HepG2 (cell line): ENCODE data around the gene EPN2. TPM values are rescaled to one million over a fixed set of nuclear protein-coding genes. Genes with fewer than 3 reads are reported as not detected.
A peak's percentile ranks its signal among the peaks of the same experiment; 100 is the strongest.

ENCODE experiments used
- AHR ChIP-seq: IDR thresholded peaks from 2 replicates; pipeline ENCODE4 v1.6.1; 2018; ENCODE audit warnings: missing genetic modification reagents, missing compliant biosample characterization
- FOXK1 ChIP-seq: sonication (generic); formaldehyde crosslinking; IDR thresholded peaks from 2 replicates; pipeline ENCODE4 v1.4.0; 2020; ENCODE audit warnings: low read depth, missing genetic modification reagents, borderline replicate concordance
- KDM1A ChIP-seq: IDR thresholded peaks from 2 replicates; pipeline ENCODE4 v1.6.1; 2016; ENCODE audit warnings: missing compliant biosample characterization
- MTA3 ChIP-seq: sonication (generic); formaldehyde crosslinking; IDR thresholded peaks from 2 replicates; pipeline ENCODE4 v1.4.0; 2020; ENCODE audit warnings: missing genetic modification reagents
- MXD4 ChIP-seq: IDR thresholded peaks from 2 replicates; pipeline ENCODE4 v1.6.1; 2016; ENCODE audit warnings: mild to moderate bottlenecking, missing biosample characterization, missing genetic modification reagents
- PAX8 ChIP-seq: sonication (generic); formaldehyde crosslinking; IDR thresholded peaks from 2 replicates; pipeline ENCODE4 v1.8.0; 2022; ENCODE audit warnings: mild to moderate bottlenecking, missing genetic modification reagents, borderline replicate concordance
- PHF5A ChIP-seq: IDR thresholded peaks from one replicate; pipeline ENCODE4 v1.6.1; 2018; ENCODE audit warnings: low read depth, missing genetic modification reagents; ENCODE audit not compliant: unreplicated experiment
- RAD21 ChIP-seq: fragments of 450-650 bp; formaldehyde crosslinking; IDR thresholded peaks from 2 replicates; pipeline ENCODE4 v1.5.0; 2020; ENCODE audit warnings: mild to moderate bottlenecking
- SALL1 ChIP-seq: sonication (generic); formaldehyde crosslinking; IDR thresholded peaks from 2 replicates; pipeline ENCODE4 v1.8.0; 2022; ENCODE audit warnings: mild to moderate bottlenecking, missing genetic modification reagents
- SMC3 ChIP-seq: IDR thresholded peaks from 2 replicates; pipeline ENCODE4 v1.6.1; 2011; ENCODE audit warnings: low read length, improper control_type of control experiment
- ZKSCAN5 ChIP-seq: sonication (generic); formaldehyde crosslinking; IDR thresholded peaks from 2 replicates; pipeline ENCODE4 v1.5.1; 2020; ENCODE audit warnings: mild to moderate bottlenecking, missing genetic modification reagents
- ZNF552 ChIP-seq: sonication (generic); formaldehyde crosslinking; IDR thresholded peaks from 2 replicates; pipeline ENCODE4 v1.9.0; 2022; ENCODE audit warnings: missing genetic modification reagents, mild to moderate bottlenecking, borderline replicate concordance
- ZNF761 ChIP-seq: sonication (generic); formaldehyde crosslinking; conservative IDR thresholded peaks from 2 replicates; pipeline ENCODE4 v1.4.0; 2020; ENCODE audit warnings: mild to moderate bottlenecking, missing genetic modification reagents
- polyA plus RNA-seq, 8 experiments: library from polyadenylated mRNA; depleted of rRNA in 3 of 8; stranded (reverse) in 7 of 8; unstranded in 1 of 8; fragments of >200 nt; fragmentation: Illumina TruSeq in 4 of 8; extraction: Trizol in 4 of 8; gene quantifications; 2 replicates each; pipeline versions ENCODE4 v1.2.1 to v1.2.3, GENCODE V29; 2011 to 2016; ENCODE audit warnings: low read depth in 4 of 8, missing spikeins in 1 of 8, mixed read lengths in 1 of 8; ENCODE audit not compliant: insufficient read depth in 1 of 8
- total RNA-seq, 5 experiments: library from RNA; depleted of rRNA; stranded (reverse); fragments of >200 nt; fragmentation: Illumina TruSeq; extraction: Trizol; gene quantifications; 2 replicates each; pipeline ENCODE4 v1.2.3, GENCODE V29; 2016; ENCODE audit warnings: low read depth in 1 of 5
- TF ChIP-seq, protein P1 (sequence below): sonication (generic); formaldehyde crosslinking; IDR thresholded peaks from 2 replicates; pipeline ENCODE4 v1.4.0; 2020; ENCODE audit warnings: mild to moderate bottlenecking, missing genetic modification reagents
- TF ChIP-seq, protein P2 (sequence below): sonication (generic); formaldehyde crosslinking; IDR thresholded peaks from 2 replicates; pipeline ENCODE4 v1.5.0; 2020; ENCODE audit warnings: missing genetic modification reagents
- TF ChIP-seq, protein P3 (sequence below): sonication (generic); formaldehyde crosslinking; IDR thresholded peaks from 2 replicates; pipeline ENCODE4 v1.8.1; 2023; ENCODE audit warnings: mild to moderate bottlenecking, inconsistent platforms, moderate library complexity, missing genetic modification reagents, borderline replicate concordance
- TF ChIP-seq, protein P4 (sequence below), 2 experiments: IDR thresholded peaks; 2 replicates each; pipeline ENCODE4 v1.6.1; 2011 to 2012; ENCODE audit warnings: low read length in 2 of 2, borderline replicate concordance in 1 of 2, low read depth in 1 of 2, mild to moderate bottlenecking in 1 of 2, moderate library complexity in 1 of 2

EPN2 gene
- total and polyA plus RNA-seq, 2 of the 13 experiments (the other 11 are each of a cell fraction or from before 2014, with no cell fraction given), result 7.8 to 19.2 TPM

DNA sequence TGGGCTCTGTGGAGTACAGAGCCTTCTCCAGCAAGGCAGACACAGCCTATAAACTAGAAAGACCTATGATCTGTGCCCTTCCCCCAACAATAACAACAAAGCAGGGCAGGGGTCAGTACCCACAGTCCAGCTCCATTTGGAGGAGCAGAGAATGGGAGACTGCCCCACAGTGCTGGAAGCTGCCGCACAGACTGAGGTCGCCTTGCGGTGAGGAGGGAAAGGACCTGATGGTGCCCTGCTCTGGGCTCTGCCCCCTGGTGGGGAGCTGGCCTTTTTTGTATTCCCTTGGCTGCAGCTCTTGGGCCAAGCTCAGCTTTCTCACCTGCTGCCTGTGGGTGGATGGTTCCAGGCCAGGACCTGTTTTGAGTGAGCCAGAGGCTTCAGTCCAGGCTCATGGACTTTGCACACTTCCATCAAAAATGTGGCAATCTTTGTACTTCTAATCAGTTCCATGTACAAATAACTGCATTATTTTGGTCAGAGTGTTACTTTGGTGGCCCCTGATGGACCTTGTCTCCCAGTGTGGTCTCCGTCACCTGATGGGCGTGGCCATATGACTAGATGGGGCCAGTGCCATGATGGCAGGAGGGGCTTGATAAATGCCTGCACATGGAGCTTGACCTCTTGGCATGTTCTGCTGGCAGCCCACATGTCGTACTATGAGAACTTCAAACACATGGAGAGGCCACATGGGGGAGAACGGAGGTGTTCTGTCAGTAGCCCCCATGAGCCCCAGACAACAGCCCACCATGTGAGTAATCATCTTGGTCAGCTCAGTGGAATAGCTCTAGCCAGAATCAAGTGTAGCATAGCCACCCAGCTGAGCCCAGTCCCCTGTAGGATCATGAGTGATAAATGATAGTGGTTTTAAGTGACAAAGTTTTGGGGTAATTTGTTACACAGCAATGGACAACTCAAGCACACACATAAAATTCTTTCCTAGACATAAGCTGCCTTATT, 101.1 kb downstream of the EPN2 start (continued):
- TF ChIP-seq, protein P1, sequence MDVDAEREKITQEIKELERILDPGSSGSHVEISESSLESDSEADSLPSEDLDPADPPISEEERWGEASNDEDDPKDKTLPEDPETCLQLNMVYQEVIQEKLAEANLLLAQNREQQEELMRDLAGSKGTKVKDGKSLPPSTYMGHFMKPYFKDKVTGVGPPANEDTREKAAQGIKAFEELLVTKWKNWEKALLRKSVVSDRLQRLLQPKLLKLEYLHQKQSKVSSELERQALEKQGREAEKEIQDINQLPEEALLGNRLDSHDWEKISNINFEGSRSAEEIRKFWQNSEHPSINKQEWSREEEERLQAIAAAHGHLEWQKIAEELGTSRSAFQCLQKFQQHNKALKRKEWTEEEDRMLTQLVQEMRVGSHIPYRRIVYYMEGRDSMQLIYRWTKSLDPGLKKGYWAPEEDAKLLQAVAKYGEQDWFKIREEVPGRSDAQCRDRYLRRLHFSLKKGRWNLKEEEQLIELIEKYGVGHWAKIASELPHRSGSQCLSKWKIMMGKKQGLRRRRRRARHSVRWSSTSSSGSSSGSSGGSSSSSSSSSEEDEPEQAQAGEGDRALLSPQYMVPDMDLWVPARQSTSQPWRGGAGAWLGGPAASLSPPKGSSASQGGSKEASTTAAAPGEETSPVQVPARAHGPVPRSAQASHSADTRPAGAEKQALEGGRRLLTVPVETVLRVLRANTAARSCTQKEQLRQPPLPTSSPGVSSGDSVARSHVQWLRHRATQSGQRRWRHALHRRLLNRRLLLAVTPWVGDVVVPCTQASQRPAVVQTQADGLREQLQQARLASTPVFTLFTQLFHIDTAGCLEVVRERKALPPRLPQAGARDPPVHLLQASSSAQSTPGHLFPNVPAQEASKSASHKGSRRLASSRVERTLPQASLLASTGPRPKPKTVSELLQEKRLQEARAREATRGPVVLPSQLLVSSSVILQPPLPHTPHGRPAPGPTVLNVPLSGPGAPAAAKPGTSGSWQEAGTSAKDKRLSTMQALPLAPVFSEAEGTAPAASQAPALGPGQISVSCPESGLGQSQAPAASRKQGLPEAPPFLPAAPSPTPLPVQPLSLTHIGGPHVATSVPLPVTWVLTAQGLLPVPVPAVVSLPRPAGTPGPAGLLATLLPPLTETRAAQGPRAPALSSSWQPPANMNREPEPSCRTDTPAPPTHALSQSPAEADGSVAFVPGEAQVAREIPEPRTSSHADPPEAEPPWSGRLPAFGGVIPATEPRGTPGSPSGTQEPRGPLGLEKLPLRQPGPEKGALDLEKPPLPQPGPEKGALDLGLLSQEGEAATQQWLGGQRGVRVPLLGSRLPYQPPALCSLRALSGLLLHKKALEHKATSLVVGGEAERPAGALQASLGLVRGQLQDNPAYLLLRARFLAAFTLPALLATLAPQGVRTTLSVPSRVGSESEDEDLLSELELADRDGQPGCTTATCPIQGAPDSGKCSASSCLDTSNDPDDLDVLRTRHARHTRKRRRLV, result no peak
- TF ChIP-seq KDM1A (CRISPR knock-in tag) (no peak), RAD21 (CRISPR knock-in tag) (peak; percentile 94), SMC3 (peak; percentile 55), PHF5A (CRISPR knock-in tag) (peak; percentile 76), FOXK1 (CRISPR knock-in tag) (no peak), ZNF552 (CRISPR knock-in tag) (no peak), ZNF761 (no peak), PAX8 (no peak), SALL1 (CRISPR knock-in tag) (peak; percentile 95), MTA3 (CRISPR knock-in tag) (no peak), AHR (0 out of 2 replicates have a peak, but pooled peaks have one; percentile 33), ZKSCAN5 (no peak), MXD4 (0 out of 2 replicates have a peak, but pooled peaks have one; percentile 54)
- TF ChIP-seq, protein P2, sequence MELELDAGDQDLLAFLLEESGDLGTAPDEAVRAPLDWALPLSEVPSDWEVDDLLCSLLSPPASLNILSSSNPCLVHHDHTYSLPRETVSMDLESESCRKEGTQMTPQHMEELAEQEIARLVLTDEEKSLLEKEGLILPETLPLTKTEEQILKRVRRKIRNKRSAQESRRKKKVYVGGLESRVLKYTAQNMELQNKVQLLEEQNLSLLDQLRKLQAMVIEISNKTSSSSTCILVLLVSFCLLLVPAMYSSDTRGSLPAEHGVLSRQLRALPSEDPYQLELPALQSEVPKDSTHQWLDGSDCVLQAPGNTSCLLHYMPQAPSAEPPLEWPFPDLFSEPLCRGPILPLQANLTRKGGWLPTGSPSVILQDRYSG, result no peak
- TF ChIP-seq, protein P3, sequence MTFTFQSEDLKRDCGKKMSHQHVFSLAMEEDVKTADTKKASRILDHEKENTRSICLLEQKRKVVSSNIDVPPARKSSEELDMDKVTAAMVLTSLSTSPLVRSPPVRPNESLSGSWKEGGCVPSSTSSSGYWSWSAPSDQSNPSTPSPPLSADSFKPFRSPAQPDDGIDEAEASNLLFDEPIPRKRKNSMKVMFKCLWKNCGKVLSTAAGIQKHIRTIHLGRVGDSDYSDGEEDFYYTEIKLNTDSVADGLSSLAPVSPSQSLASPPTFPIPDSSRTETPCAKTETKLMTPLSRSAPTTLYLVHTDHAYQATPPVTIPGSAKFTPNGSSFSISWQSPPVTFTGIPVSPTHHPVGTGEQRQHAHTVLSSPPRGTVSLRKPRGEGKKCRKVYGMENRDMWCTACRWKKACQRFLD, result no peak
- TF ChIP-seq, protein P4, sequence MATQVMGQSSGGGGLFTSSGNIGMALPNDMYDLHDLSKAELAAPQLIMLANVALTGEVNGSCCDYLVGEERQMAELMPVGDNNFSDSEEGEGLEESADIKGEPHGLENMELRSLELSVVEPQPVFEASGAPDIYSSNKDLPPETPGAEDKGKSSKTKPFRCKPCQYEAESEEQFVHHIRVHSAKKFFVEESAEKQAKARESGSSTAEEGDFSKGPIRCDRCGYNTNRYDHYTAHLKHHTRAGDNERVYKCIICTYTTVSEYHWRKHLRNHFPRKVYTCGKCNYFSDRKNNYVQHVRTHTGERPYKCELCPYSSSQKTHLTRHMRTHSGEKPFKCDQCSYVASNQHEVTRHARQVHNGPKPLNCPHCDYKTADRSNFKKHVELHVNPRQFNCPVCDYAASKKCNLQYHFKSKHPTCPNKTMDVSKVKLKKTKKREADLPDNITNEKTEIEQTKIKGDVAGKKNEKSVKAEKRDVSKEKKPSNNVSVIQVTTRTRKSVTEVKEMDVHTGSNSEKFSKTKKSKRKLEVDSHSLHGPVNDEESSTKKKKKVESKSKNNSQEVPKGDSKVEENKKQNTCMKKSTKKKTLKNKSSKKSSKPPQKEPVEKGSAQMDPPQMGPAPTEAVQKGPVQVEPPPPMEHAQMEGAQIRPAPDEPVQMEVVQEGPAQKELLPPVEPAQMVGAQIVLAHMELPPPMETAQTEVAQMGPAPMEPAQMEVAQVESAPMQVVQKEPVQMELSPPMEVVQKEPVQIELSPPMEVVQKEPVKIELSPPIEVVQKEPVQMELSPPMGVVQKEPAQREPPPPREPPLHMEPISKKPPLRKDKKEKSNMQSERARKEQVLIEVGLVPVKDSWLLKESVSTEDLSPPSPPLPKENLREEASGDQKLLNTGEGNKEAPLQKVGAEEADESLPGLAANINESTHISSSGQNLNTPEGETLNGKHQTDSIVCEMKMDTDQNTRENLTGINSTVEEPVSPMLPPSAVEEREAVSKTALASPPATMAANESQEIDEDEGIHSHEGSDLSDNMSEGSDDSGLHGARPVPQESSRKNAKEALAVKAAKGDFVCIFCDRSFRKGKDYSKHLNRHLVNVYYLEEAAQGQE (IDR thresholded peaks at IDR 0.05; ENCODE audit: borderline replicate concordance in 1 of 2, low read depth in 1 of 2, low read length in 2 of 2), result peak in 1 of 2 experiments; percentile 31; a peak in 1 of 4 replicates
